DOHH2 (cell line): ENCODE data around the gene ST6GALNAC6.

Source experiments
- EZH2phosphoT487 ChIP-seq: fragments of 200-600 bp; sonication (generic); IDR thresholded peaks from 2 replicates; pipeline ENCODE4 v1.6.1; 2017; ENCODE audit warnings: borderline replicate concordance, mild to moderate bottlenecking, antibody characterized with exemption, low read length, moderate library complexity, mixed read lengths
- TF ChIP-seq, protein P1 (sequence below): fragments of 200-600 bp; sonication (generic); IDR thresholded peaks from one replicate; pipeline ENCODE4 v1.5.1; 2014; ENCODE audit warnings: antibody characterized with exemption, mild to moderate bottlenecking, low read depth, low read length; ENCODE audit not compliant: poor library complexity, severe bottlenecking

DNA sequence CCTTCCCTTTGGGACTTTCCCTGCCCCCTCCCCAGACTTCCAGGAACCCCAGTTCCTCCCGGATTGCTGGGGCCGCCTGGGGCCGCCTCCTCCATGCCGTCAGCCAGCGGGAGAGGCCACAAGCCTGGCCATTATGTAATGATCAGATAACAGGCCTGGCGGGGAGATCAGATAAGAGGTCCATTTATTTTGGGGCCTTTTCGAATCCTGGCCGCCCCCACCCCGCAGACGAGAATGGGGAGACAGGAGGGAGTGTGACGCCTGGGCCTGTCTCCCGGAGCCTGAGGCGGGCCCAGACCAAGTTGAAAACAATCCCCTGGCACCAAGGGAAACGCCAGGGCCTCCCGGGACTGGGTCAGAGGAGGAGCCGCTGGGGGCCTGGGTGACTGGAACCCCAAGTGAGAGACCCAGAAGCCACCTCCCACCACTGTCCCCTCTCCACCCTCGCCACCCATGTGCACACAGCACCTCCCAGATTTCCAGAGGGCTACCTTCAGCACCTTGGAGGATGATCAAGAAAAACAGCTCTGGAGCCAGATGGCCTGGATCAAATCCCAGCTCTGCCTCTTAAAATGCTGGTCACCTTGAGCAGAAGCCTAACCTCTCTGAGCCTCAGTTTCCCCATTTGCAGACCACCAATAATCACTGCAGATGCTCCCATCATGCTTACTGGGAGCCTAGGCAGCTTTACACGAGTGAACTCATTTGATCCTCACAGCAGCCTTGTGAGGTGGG lies 52.8 kb downstream of the ST6GALNAC6 start:
- TF ChIP-seq, protein P1, sequence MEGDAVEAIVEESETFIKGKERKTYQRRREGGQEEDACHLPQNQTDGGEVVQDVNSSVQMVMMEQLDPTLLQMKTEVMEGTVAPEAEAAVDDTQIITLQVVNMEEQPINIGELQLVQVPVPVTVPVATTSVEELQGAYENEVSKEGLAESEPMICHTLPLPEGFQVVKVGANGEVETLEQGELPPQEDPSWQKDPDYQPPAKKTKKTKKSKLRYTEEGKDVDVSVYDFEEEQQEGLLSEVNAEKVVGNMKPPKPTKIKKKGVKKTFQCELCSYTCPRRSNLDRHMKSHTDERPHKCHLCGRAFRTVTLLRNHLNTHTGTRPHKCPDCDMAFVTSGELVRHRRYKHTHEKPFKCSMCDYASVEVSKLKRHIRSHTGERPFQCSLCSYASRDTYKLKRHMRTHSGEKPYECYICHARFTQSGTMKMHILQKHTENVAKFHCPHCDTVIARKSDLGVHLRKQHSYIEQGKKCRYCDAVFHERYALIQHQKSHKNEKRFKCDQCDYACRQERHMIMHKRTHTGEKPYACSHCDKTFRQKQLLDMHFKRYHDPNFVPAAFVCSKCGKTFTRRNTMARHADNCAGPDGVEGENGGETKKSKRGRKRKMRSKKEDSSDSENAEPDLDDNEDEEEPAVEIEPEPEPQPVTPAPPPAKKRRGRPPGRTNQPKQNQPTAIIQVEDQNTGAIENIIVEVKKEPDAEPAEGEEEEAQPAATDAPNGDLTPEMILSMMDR: no peak
- no peak for TF ChIP-seq EZH2phosphoT487
